Measurements from ENCODE around the gene EIPR1.
A peak's percentile ranks its signal among the peaks of the same experiment; 100 is the strongest.
"Not testable (repeated sequence)": the region's sequence is repeated elsewhere in the genome, so short reads cannot be mapped to it uniquely, and the experiment has no call there.

The EIPR1 gene

GRCh38 chr2:3399829-3400228 lies 22.2 kb upstream of the EIPR1 start:
- no peak for DNase-seq

- no peak for DNase-seq
Measured at GRCh38 chr2:3399381-3399780, 21.8 kb upstream of the EIPR1 start.

- no peak for DNase-seq
Measured at GRCh38 chr2:3398857-3399256, 21.2 kb upstream of the EIPR1 start.

GRCh38 chr2:3396920-3397559 lies 19.4 kb upstream of the EIPR1 start:
- no peak for DNase-seq

GRCh38 chr2:3392216-3392615 lies 14.6 kb upstream of the EIPR1 start:
- DNase-seq, result no peak

- no peak for DNase-seq
Measured at GRCh38 chr2:3390041-3390440, 12.4 kb upstream of the EIPR1 start.

GRCh38 chr2:3389193-3389592 lies 11.6 kb upstream of the EIPR1 start:
- no peak for DNase-seq

GRCh38 chr2:3388412-3388738 lies 10.8 kb upstream of the EIPR1 start:
- no peak for DNase-seq

- no peak for DNase-seq
Measured at GRCh38 chr2:3387644-3388411, 10.2 kb upstream of the EIPR1 start.

- no peak for DNase-seq
Measured at GRCh38 chr2:3387011-3387410, 9.4 kb upstream of the EIPR1 start.

- no peak for DNase-seq
Measured at GRCh38 chr2:3386448-3386958, 8.9 kb upstream of the EIPR1 start.

- DNase-seq, result peak; percentile 85
Measured at GRCh38 chr2:3379647-3380534, 2.3 kb upstream of the EIPR1 start, which contains the start of gene TRAPPC12. Gene TRAPPC12, plus strand, starts transcription at chr2:3379694. Its CDS starts 7,930 bp downstream, at chr2:3387624.

GRCh38 chr2:3379339-3379646 lies 1.7 kb upstream of the EIPR1 start:
- DNase-seq, result no peak

GRCh38 chr2:3377279-3377611 lies 373 bp downstream of the EIPR1 start:
- peak; percentile 43 for DNase-seq

- DNase-seq, result no peak
Measured at GRCh38 chr2:3376821-3377220, 797 bp downstream of the EIPR1 start.

- DNase-seq, result not testable (repeated sequence)
Measured at GRCh38 chr2:3369340-3370181, 8.1 kb downstream of the EIPR1 start.

- no peak for DNase-seq
Measured at GRCh38 chr2:3368261-3368722, 9.3 kb downstream of the EIPR1 start.

- no peak for DNase-seq
Measured at GRCh38 chr2:3365219-3365618, 12.4 kb downstream of the EIPR1 start.

GRCh38 chr2:3361518-3362389 lies 15.9 kb downstream of the EIPR1 start:
- no peak for DNase-seq

- DNase-seq, result no peak
Measured at GRCh38 chr2:3357926-3358325, 19.7 kb downstream of the EIPR1 start.

- not testable (repeated sequence) for DNase-seq
Measured at GRCh38 chr2:3357446-3357845, 20.2 kb downstream of the EIPR1 start.

- DNase-seq, result no peak
Measured at GRCh38 chr2:3356799-3357198, 20.8 kb downstream of the EIPR1 start.
